ENCODE data around the gene ERCC3.
"Not testable (repeated sequence)": the region's sequence is repeated elsewhere in the genome, so short reads cannot be mapped to it uniquely, and the experiment has no call there.

Gene ERCC3

DNA sequence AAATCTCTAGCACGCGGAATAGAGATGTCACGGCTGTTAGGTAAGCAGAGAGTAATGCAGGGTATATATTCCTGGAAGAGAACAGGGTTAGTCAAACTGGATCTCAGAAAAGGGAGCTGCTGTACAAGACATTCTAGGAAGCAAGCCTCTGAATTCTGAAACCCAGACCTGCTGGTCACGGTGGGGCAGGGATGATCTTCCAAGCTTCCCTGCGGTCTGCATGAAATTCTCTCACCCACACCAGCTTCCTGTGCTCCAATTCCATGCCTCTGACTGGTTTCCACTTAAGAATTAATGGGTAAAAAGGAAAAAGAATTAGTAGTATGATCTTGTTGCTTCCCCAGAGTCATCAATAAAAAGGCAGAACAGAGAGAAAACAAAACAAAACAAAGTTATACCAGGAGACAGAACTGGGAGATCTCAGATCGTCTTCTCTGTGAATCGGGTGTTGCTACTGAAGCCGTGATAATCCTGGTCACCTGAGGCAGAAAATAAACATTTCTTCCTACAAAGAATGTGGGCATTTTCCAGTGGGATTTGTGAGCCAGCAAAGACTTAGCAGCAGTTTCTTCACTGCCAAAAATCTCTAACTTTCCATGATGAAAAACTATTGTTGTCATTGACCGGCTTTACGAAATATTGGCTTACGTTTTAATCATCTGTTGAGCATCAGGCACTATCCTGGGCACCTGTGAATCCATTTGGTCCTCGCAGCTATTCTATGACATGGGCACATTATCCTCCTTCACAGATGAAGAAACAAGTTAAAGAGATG, 68.6 kb downstream of the ERCC3 start:
- no peak for DNase-seq

DNA sequence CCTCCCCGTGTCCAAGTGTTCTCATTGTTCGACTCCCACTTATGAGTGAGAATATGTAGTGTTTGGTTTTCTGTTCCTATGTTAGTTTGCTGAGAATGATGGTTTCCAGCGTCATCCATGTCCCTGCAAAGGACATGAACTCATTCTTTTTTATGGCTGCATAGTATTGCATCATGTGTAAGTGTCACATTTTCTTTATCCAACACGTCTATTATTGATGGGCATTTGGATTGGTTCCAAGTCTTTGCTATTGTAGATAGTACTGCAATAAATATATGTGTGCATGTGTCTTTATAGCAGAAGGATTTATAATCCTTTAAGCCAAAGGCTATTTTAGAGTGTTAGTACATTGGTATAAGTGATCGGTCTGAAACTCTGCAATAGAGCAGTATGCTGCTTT, 69.8 kb downstream of the ERCC3 start:
- DNase-seq, result not testable (repeated sequence)

DNA sequence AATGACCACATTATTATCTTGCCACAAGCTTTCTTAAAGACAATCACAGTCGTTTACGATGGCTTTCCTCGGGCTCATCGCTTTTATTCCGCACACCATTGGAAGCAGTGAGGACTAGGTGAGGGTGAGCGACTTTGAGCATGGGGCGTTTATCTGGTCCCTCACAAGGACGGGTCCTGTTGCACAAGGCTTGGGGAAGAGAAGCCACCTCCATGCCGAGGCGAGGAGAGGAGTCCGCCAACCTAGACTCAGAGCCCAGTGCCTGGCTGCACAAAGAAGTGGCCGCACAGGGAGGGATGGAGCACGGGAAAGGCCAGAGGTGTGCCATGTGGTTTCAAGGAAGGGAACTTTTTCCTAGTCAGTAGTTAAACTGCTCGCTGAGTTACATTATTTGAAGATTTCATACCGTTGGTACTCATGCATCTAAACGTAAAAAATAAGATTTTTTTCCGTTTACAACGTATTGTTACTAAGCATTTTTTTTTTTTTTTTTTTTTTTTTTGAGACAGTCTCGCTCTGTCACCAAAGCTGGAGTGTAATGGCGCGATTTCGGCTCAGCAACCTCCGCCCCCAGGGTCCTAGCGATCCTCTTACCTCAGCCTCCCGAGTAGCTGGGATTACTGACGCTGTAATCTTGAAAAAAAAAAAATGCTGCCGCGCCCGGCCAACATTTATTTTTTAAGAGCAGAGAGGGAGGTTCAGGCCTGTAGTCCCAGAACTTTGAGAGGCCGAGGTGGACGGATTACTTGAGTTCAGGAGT, 73.0 kb downstream of the ERCC3 start:
- no peak for DNase-seq

DNA sequence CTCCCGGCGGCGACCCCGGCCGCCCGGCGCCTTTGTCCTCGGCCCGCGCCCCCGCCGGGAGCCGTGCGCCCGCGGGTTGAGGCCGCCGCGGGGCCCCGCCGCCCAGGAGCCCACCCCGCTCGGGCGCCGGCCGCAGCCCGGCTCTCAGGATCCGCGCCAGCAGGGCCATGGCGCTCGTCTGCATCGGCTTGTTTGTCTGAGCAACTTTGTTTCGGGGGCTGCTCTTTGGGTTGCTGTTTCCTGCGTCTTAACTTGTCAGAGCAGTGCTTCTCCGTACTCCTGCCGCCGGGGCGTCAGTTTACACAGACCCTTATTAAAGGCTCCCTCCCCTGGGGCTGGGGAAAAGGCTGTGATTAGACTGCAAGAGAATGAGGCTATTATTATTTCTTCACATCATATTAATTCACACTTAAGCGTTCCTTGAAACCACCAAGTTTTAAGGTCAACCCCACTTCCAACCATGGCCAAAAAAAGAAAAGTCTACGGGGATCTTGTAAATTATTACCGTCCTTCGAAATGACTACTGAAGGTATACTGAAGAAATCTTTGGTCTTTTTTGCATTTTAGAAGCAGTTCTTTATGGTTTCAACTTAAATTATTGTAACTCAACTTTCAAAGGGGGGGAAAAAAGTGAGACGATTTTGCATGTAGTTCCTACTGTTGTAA, 73.7 kb downstream of the ERCC3 start, which contains the start of gene CYP27C1:
Gene CYP27C1, minus strand, starts transcription at position 198 of the 666 bp plus-strand sequence. Its CDS starts 29 bp downstream, at position 169.
- peak; percentile 47 for DNase-seq

DNA sequence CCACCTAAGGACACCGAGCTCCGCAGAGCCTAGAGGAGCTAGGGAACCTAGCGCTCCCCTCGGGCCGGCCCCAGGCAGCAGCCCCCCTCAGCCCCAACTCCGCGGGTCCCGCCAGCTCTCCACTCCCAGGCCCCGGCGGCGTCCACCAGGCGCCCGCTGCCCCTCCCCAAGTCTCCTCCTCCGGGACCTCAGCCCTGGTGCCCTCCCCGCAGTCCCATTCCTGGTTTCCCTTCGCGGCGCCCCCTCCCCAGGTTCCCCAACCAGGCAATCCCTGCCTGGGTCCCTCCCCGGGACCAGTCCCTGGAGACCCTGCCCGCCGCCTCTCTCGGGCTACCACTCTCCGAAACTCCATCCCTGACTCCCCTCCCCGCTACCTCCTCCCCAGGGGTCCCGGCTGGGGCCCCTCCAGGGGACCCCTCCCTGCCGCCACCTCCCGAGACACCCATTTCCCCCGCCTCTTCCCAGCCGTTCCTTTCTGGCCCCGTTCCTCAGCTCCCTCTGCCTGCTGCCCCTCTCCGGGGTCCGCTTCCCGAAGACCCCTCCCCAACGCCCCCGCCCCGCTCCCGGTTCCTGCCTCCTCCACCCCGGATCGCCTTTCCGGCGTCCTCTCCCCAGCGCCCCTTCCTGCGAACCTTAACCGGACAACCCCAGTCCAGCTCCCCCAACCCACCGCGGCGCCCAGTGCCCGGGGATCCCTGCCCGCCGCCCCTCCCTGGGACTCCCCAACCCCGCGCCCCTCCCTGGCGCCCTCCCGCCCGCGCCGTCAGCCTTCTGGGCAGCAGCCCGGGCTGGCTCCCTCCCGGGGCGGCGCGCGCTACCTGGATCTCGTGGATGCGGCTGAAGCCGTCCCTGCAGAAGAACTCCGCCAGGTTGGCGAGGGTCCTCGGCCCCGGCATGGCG, 74.5 kb downstream of the ERCC3 start:
- DNase-seq, result peak; percentile 29

DNA sequence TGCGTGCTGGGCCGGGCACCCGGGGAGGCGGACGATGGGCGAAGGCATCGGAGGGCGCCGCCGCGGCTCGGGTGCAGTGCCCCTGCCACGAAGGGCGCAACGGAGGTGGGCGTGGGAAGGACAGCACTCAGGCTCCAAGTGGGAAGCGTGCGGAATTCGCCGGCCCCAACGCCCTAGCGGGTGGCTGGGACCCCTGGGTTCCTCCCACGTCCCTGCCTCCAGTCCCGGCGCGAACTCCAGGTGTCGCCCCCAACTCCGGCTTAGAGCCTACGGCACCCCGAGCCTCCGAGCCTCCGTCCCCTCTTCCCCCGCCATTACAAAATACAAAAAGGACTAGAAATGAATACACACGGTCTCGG, 75.2 kb downstream of the ERCC3 start:
- no peak for DNase-seq

DNA sequence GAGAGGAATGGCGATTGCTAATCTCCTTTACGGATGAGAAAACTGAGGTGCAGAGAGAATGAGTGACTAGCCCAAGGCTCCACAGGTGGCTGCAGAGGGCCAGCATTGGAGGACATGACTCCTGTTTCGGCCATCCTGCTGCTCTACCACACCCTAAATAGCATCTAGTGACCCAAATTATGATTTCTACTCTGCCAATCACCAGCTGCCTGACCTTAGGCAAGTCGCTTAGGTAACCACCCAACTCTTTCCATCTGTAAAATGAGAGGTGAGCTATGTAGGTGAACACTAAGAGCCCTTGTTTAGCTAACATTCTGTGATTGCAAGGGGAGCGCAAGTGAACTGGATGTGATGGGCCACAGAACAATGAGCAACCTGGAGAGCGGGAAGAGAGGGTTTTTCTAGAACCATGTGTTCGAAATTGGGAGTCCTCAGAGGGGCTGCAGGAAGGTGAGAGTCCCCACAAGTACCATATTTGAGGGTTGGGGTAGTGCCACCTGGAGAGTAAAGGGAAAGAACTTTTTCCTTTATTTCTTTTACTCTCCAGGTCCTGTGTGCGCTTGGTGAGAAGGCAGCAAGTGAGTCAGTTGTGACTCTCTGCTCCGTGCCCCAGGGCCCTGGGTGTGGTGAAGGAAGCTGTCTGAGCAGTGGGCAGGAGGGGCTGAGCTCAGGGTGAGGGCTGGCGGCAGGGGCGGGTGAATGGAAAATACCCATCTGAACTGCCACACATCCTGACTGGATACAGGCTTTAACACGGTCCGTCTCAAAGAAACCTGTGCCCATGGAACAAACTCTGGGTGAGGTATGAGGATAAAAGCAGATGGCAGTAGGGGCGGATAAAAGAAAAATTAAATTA, 76.2 kb downstream of the ERCC3 start:
- peak; percentile 32 for DNase-seq

DNA sequence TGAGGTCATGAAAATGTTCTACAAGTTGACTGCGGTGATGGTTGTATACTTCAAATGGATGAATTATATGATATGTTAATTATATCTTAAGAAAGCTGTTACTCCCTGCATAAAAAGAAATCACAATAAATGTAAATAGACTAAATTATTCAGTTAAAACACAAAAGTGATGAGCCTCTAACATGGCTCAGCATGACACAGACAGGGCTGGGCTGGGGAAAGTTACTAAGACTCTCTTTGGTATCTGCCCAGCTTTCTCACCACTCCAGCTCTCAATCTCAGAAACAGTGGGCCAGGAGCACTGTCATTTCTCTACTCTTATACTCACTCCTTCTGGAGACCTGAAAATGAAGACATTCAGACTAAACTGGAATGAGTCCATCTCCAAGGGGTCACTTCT, 77.4 kb downstream of the ERCC3 start:
- no peak for DNase-seq

DNA sequence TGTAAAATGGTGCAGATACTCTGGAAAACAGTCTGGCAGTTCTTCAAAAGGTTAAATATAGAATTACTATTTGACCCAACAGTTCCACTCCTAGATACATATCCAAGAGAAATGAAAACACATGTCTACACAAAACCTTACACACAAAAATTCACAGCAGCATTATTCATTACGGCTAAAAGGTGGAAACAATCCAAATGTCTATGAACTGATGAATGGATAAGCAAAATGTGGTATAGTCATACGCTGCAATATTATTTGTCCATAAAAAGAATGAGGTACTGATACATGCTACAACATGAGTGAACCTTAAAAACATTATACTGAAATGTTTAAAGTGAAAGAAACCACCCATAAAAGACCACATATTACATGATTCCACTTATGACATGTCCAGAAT, 77.8 kb downstream of the ERCC3 start:
- DNase-seq, result no peak

DNA sequence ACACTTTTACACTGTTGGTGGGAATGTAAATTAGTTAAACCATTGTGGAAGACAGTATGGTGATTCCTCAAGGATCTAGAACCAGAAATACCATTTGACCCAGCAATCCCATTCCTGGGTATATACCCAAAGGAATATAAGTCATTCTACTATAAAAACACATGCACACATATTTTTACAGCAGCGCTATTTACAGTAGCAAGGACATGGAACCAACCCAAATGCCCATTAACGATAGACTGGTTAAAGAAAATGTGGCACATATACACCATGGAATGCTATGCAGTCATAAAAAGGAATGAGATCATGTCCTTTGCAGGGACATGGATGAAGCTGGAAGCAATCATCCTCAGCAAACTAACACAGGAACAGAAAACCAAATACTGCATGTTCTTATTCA, 79.7 kb downstream of the ERCC3 start:
- not testable (repeated sequence) for DNase-seq

DNA sequence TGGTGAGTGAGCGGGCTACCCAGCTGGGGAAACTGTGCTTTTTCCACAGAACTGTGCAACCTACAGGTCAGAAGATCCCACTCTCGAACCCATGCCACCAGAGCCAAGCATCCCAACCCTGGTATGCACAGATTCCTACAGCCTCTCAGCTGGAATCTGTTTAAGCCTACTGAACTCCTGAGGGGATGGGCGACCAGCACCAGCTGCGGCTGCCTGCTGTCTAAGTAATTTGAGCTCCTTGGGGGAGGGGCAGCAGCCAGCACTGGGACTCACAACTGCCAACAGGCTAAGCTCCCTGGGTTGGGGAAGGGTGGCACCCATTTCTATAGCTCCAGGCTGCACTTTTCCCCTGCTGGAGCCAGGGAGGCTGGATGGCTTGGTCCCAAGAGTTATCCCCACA, 85.6 kb downstream of the ERCC3 start:
- DNase-seq, result no peak
